H1 (cell line): ENCODE measurements around the gene ATP1B3. TPM values are rescaled to one million over a fixed set of nuclear protein-coding genes. Genes with fewer than 3 reads are reported as not detected.

ENCODE experiments used
- CTCF ChIA-PET: fragments of 300-600 bp; sonication (Branson Sonifier 250); formaldehyde crosslinking; loops from one replicate; lab custom pipeline; 2021; ENCODE audit not compliant: partially characterized antibody; lab: Charles Lee
- POLR2A ChIA-PET: fragments of 300-600 bp; sonication (Branson Sonifier 250); formaldehyde crosslinking; loops from one replicate; lab custom pipeline; 2021; ENCODE audit warnings: inconsistent platforms; ENCODE audit not compliant: partially characterized antibody; lab: Charles Lee
- DNase-seq, 2 experiments: peaks; one replicate each; pipeline versions ENCODE4 v3.0.0 to v3.0.0-alpha.2; 2010 to 2022; ENCODE audit warnings: low spot score in 2 of 2, low read depth in 1 of 2, mixed read lengths in 1 of 2
- FAIRE-seq: peaks from 2 replicates; lab custom pipeline; 2011; peaks lifted over from hg19 to GRCh38; lab: Jason Lieb, UNC
- H2AFZ ChIP-seq: 2 replicates; pipeline ENCODE4 v1.8.1; 2012; ENCODE audit warnings: low read length, inconsistent platforms
- H2AK5ac ChIP-seq: 2 replicates; pipeline ENCODE4 v1.6.1; 2013; ENCODE audit warnings: low read depth, low read length
- H2BK120ac ChIP-seq: replicated peaks from 2 replicates; pipeline ENCODE3; 2013; ENCODE audit warnings: low read depth, low read length, inconsistent platforms
- H2BK12ac ChIP-seq: 2 replicates; pipeline ENCODE4 v1.6.1; 2013; ENCODE audit warnings: low read depth, low read length
- H2BK15ac ChIP-seq: 2 replicates; pipeline ENCODE4 v1.6.1; 2013; ENCODE audit warnings: low read length
- H2BK20ac ChIP-seq: 2 replicates; pipeline ENCODE4 v1.6.1; 2013; ENCODE audit warnings: low read length
- H2BK5ac ChIP-seq: 2 replicates; pipeline ENCODE4 v1.6.1; 2013; ENCODE audit warnings: low read depth, low read length
- H3K14ac ChIP-seq: 2 replicates; pipeline ENCODE4 v1.6.1; 2013; ENCODE audit warnings: inconsistent platforms; ENCODE audit not compliant: insufficient read length
- H3K18ac ChIP-seq: 2 replicates; pipeline ENCODE4 v1.6.1; 2013; ENCODE audit warnings: low read length; ENCODE audit errors: extremely low read depth
- H3K23ac ChIP-seq: 2 replicates; pipeline ENCODE4 v1.6.1; 2013; ENCODE audit warnings: inconsistent platforms; ENCODE audit not compliant: insufficient read length
- H3K23me2 ChIP-seq: 2 replicates; pipeline ENCODE4 v1.6.1; 2013; ENCODE audit warnings: low read depth, low read length
- H3K27ac ChIP-seq: 2 replicates; pipeline ENCODE4 v1.6.1; 2011; ENCODE audit warnings: low read depth, low read length, inconsistent platforms
- H3K27me3 ChIP-seq, 4 experiments: replicated peaks in 1 of 4; 1 replicate in 1 of 4; 2 replicates in 3 of 4; pipeline versions ENCODE4 v1.6.1 to v1.8.1; 2011 to 2013; ENCODE audit warnings: low read length in 3 of 4, mild to moderate bottlenecking in 3 of 4, inconsistent platforms in 2 of 4, mixed read lengths in 2 of 4, moderate library complexity in 1 of 4; ENCODE audit not compliant: control insufficient read depth in 3 of 4, insufficient read depth in 3 of 4; ENCODE audit errors: extremely low read depth in 1 of 4
- H3K36me3 ChIP-seq, 4 experiments: 2 replicates each; pipeline versions ENCODE4 v1.6.1 to v1.8.1; 2011 to 2013; ENCODE audit warnings: mild to moderate bottlenecking in 4 of 4, low read length in 3 of 4, moderate library complexity in 2 of 4, control low read depth in 1 of 4, inconsistent platforms in 1 of 4; ENCODE audit not compliant: insufficient read depth in 4 of 4, control insufficient read depth in 2 of 4
- H3K4ac ChIP-seq: replicated peaks from 2 replicates; pipeline ENCODE3; 2013; ENCODE audit warnings: low read length, low read depth, mixed read lengths, inconsistent platforms; ENCODE audit not compliant: insufficient read length
- H3K4me1 ChIP-seq, 4 experiments: replicated peaks in 1 of 4; 1 replicate in 1 of 4; 2 replicates in 3 of 4; pipeline versions ENCODE4 v1.6.1 to v1.8.1; 2011 to 2013; ENCODE audit warnings: low read length in 3 of 4, inconsistent platforms in 2 of 4, mixed read lengths in 1 of 4; ENCODE audit not compliant: insufficient read depth in 4 of 4, control insufficient read depth in 3 of 4
- H3K4me2 ChIP-seq, 2 experiments: 2 replicates each; pipeline versions ENCODE4 v1.6.1 to v1.8.1; 2011 to 2013; ENCODE audit warnings: low read depth in 2 of 2, low read length in 2 of 2, control low read depth in 1 of 2, inconsistent platforms in 1 of 2, mild to moderate bottlenecking in 1 of 2; ENCODE audit not compliant: insufficient read depth in 1 of 2
- H3K4me3 ChIP-seq, 4 experiments: fragments of 200-600, 300-600 bp in 1 of 4; sonication (generic), shearing (Covaris generic), sonication (Bioruptor Twin) in 1 of 4; 2 replicates each; pipeline versions ENCODE4 v1.5.1 to v1.8.1; 2011 to 2016; ENCODE audit warnings: low read length in 4 of 4, low read depth in 3 of 4, control low read depth in 2 of 4, inconsistent platforms in 2 of 4, mild to moderate bottlenecking in 2 of 4, mixed read lengths in 1 of 4, moderate library complexity in 1 of 4; ENCODE audit not compliant: insufficient read depth in 2 of 4; ENCODE audit errors: extremely low read depth in 1 of 4
- H3K56ac ChIP-seq: replicated peaks from 2 replicates; pipeline ENCODE3; 2013; ENCODE audit warnings: low read depth, mild to moderate bottlenecking, mixed read lengths, low read length, inconsistent platforms; ENCODE audit not compliant: insufficient read length
- H3K79me1 ChIP-seq: 2 replicates; pipeline ENCODE4 v1.6.1; 2013; ENCODE audit warnings: low read depth, low read length, control low read depth
- H3K79me2 ChIP-seq, 2 experiments: 2 replicates each; pipeline versions ENCODE4 v1.6.1 to v1.8.1; 2012 to 2013; ENCODE audit warnings: low read length in 2 of 2, mild to moderate bottlenecking in 2 of 2, inconsistent platforms in 1 of 2; ENCODE audit not compliant: insufficient read depth in 2 of 2, control insufficient read depth in 1 of 2
- H3K9ac ChIP-seq, 4 experiments: replicated peaks in 1 of 4; 1 replicate in 1 of 4; 2 replicates in 3 of 4; pipeline versions ENCODE4 v1.6.1 to v1.8.1; 2011 to 2013; ENCODE audit warnings: low read depth in 3 of 4, low read length in 3 of 4, control low read depth in 2 of 4, mild to moderate bottlenecking in 2 of 4, moderate library complexity in 2 of 4, inconsistent platforms in 1 of 4; ENCODE audit errors: extremely low read depth in 1 of 4
- H3K9me3 ChIP-seq, 2 experiments: 2 replicates each; pipeline versions ENCODE4 v1.6.1 to v1.8.1; 2012 to 2013; ENCODE audit warnings: mild to moderate bottlenecking in 2 of 2, moderate library complexity in 2 of 2, control low read depth in 1 of 2, inconsistent platforms in 1 of 2, low read depth in 1 of 2, low read length in 1 of 2, mixed read lengths in 1 of 2; ENCODE audit not compliant: insufficient read depth in 2 of 2
- H4K20me1 ChIP-seq, 2 experiments: replicated peaks in 1 of 2; 2 replicates each; pipeline versions ENCODE3 to v1.8.1; 2011 to 2013; ENCODE audit warnings: inconsistent platforms in 2 of 2, low read length in 2 of 2, mild to moderate bottlenecking in 1 of 2; ENCODE audit not compliant: insufficient read depth in 2 of 2, control insufficient read depth in 1 of 2
- H4K5ac ChIP-seq: 2 replicates; pipeline ENCODE4 v1.6.1; 2013; ENCODE audit warnings: low read length, low read depth, mixed read lengths, inconsistent platforms; ENCODE audit not compliant: insufficient read length
- H4K8ac ChIP-seq: 2 replicates; pipeline ENCODE4 v1.8.0; 2013; ENCODE audit warnings: mild to moderate bottlenecking, moderate library complexity, low read length, inconsistent platforms; ENCODE audit not compliant: insufficient read depth; ENCODE audit errors: extremely low read depth
- H4K91ac ChIP-seq: replicated peaks from 2 replicates; pipeline ENCODE3; 2013; ENCODE audit warnings: low read length, mixed read lengths, inconsistent platforms; ENCODE audit not compliant: insufficient read length
- CTCF ChIP-seq, 3 experiments: IDR thresholded peaks; 1 replicate in 2 of 3; 2 replicates in 1 of 3; pipeline versions ENCODE4 v1.5.1 to v1.6.1; 2011; ENCODE audit warnings: low read length in 3 of 3, mild to moderate bottlenecking in 3 of 3, inconsistent platforms in 2 of 3, low read depth in 1 of 3, moderate library complexity in 1 of 3; ENCODE audit not compliant: insufficient read depth in 1 of 3; ENCODE audit errors: control extremely low read depth in 1 of 3
- GABPA ChIP-seq: IDR thresholded peaks from 2 replicates; pipeline ENCODE4 v1.6.1; 2011; ENCODE audit warnings: mild to moderate bottlenecking, low read length, moderate library complexity, borderline replicate concordance; ENCODE audit not compliant: insufficient read depth
- RAD21 ChIP-seq, 2 experiments: IDR thresholded peaks in 1 of 2; conservative IDR thresholded peaks in 1 of 2; 2 replicates each; pipeline ENCODE4 v1.6.1; 2011; ENCODE audit warnings: low read depth in 2 of 2, low read length in 2 of 2, improper control_type of control experiment in 1 of 2, inconsistent platforms in 1 of 2, mild to moderate bottlenecking in 1 of 2, moderate library complexity in 1 of 2
- WGBS, 2 experiments: shearing (Covaris generic) in 1 of 2; methylation state at CpG; one replicate each; pipeline versions ENCODE4 v1.1.6 to v1.1.7; 2013 to 2015; ENCODE audit warnings: low lambda C conversion rate in 2 of 2, mixed read lengths in 2 of 2, inconsistent platforms in 1 of 2, low coverage in 1 of 2, missing lambda C conversion rate in 1 of 2; ENCODE audit not compliant: insufficient replicate concordance in 2 of 2, insufficient coverage in 1 of 2, insufficient read length in 1 of 2; ENCODE audit errors: extremely low coverage in 1 of 2, missing lambda C conversion rate in 1 of 2; 5-methylcytosine and 5-hydroxymethylcytosine counted together
- polyA plus RNA-seq, 7 experiments: library from polyadenylated mRNA; depleted of rRNA in 3 of 7; stranded (reverse) in 5 of 7; unstranded in 2 of 7; fragments of >200 nt in 5 of 7; fragments of 200-250 nt in 2 of 7; gene quantifications; 1 replicate in 5 of 7; 2 replicates in 1 of 7; 4 replicates in 1 of 7; pipeline versions ENCODE4 v1.2.1 to v1.2.3, GENCODE V29; 2011 to 2013; ENCODE audit warnings: missing spikeins in 2 of 7, mixed read lengths in 2 of 7
- total RNA-seq: library from RNA; stranded (reverse); fragmentation: NEBNext Ultra II Directional; extraction: Animal tissue kit (Norgen Biotek cat#: 25700); gene quantifications from 2 replicates; pipeline ENCODE4 v1.2.1, GENCODE V29; 2021

The ATP1B3 gene
- total and polyA plus RNA-seq, 2 of the 8 experiments (the other 6 are each of a cell fraction or from before 2014, with no cell fraction given) = 233 to 342 TPM

- no peaks in the 10 kb centered on the region for H3K36me3 ChIP-seq
- H3K4ac ChIP-seq = no peak overlapping the region
- no peak overlapping the region for H3K4me3 ChIP-seq
- no peaks in the 10 kb centered on the region for H3K23me2 ChIP-seq
- no peak overlapping the region for H3K9ac ChIP-seq
- H2BK20ac ChIP-seq = no peak overlapping the region
- ChIA-PET POLR2A (interaction anchor here (1.3 kb wide), 1 partner anchor 11 kb away, joined by 4 read pairs; no protein-coding TSS in a partner anchor), CTCF (interaction anchor here (0.7 to 1.6 kb wide), 8 partner anchors 15 to 339 kb away, joined by 3 to 5 read pairs (median 4); partner anchors contain the start of gene RNF7)
- H2BK15ac ChIP-seq = no peak overlapping the region
- no peak overlapping the region for H3K23ac ChIP-seq
- H3K27me3 ChIP-seq = no peaks in the 10 kb centered on the region
- no peak overlapping the region for H3K27ac ChIP-seq
- no peaks in the 10 kb centered on the region for H3K79me2 ChIP-seq
- H2BK5ac ChIP-seq = no peak overlapping the region
- H4K8ac ChIP-seq = no peak overlapping the region
- H2AK5ac ChIP-seq = no peak overlapping the region
- H4K5ac ChIP-seq = no peak overlapping the region
- peaks cover 0 to under 1% of the 10 kb centered on the region in 2 experiments for H4K20me1 ChIP-seq
- 89% methylated on average over 12 of the region's 12 CpGs; no CpG with 5 or more reads in 1 of the 2 experiments for WGBS, 2 experiments
- H2BK120ac ChIP-seq = no peak overlapping the region
- DNase-seq (no peak), FAIRE-seq (no peak)
- no peak for TF ChIP-seq GABPA
- peak; percentile 22 to 50; a peak in 3 of 4 replicates for TF ChIP-seq RAD21 (IDR thresholded peaks at IDR 0.05 in 1 of 2, conservative IDR thresholded peaks at IDR 0.05 in 1 of 2; ENCODE audit: low read depth in 2 of 2, low read length in 2 of 2)
- TF ChIP-seq CTCF (IDR thresholded peaks at IDR 0.05; ENCODE audit: control extremely low read depth in 1 of 3, insufficient read depth in 1 of 3, low read depth in 1 of 3, low read length in 3 of 3) = 0 out of 4 replicates have a peak, but pooled peaks of 1 of the 3 experiments have one; percentile 16
- H3K4me1 ChIP-seq = peaks cover 0 to 4% (median 0%) of the 10 kb centered on the region in 4 experiments; a peak in 1 of 7 replicates
- H3K18ac ChIP-seq = no peak overlapping the region
- H3K56ac ChIP-seq = no peak overlapping the region
- H3K79me1 ChIP-seq = no peaks in the 10 kb centered on the region
- H2BK12ac ChIP-seq = no peak overlapping the region
- H4K91ac ChIP-seq = no peak overlapping the region
- no peak overlapping the region for H3K4me2 ChIP-seq
- H3K14ac ChIP-seq = no peak overlapping the region
- no peak overlapping the region for H2AFZ ChIP-seq
- no peaks in the 10 kb centered on the region for H3K9me3 ChIP-seq
Observed at GRCh38 chr3:141940194-141940776, 63.8 kb downstream of the ATP1B3 start.
